ENCODE data around the gene CLECL1.

GRCh38 chr12:9729082-9729481 is 3.8 kb downstream of the CLECL1 start:
- TF ChIP-seq POLR2A (IDR thresholded peaks at IDR 0.05; ENCODE audit: borderline replicate concordance, extremely low read depth, insufficient read depth, insufficient read length) (no peak), CEBPB (IDR thresholded peaks at IDR 0.05; ENCODE audit: low read depth) (no peak), ATF3 (IDR thresholded peaks at IDR 0.05) (no peak)

Data from HCT116 (cell line).